PFSK-1 (cell line): ENCODE measurements around the gene QSOX1.

Experiments
- FOXP2 ChIP-seq: optimal IDR thresholded peaks from 2 replicates; pipeline ENCODE3; 2011; ENCODE audit warnings: borderline replicate concordance, control low read depth, inconsistent platforms; ENCODE audit not compliant: insufficient read depth; ENCODE audit errors: extremely low read length, extremely low read depth
- POLR2AphosphoS5 ChIP-seq: IDR thresholded peaks from 2 replicates; pipeline ENCODE4 v1.6.1; 2012; ENCODE audit warnings: low read depth, mild to moderate bottlenecking, control low read depth, low read length, moderate library complexity
- REST ChIP-seq, 2 experiments: IDR thresholded peaks; 2 replicates each; pipeline versions ENCODE4 v1.6.1 to v1.8.0; 2011 to 2012; ENCODE audit warnings: low read depth in 2 of 2, low read length in 2 of 2, control low read depth in 1 of 2, inconsistent platforms in 1 of 2, mild to moderate bottlenecking in 1 of 2, moderate library complexity in 1 of 2; ENCODE audit not compliant: insufficient read depth in 1 of 2
- SIN3A ChIP-seq: IDR thresholded peaks from 2 replicates; pipeline ENCODE4 v1.6.1; 2012; ENCODE audit warnings: mild to moderate bottlenecking, low read length, moderate library complexity, borderline replicate concordance; ENCODE audit not compliant: insufficient read depth
- TAF1 ChIP-seq: IDR thresholded peaks from 2 replicates; pipeline ENCODE4 v1.6.1; 2012; ENCODE audit warnings: low read length, control low read depth, borderline replicate concordance; ENCODE audit not compliant: insufficient read depth

QSOX1 gene

DNA sequence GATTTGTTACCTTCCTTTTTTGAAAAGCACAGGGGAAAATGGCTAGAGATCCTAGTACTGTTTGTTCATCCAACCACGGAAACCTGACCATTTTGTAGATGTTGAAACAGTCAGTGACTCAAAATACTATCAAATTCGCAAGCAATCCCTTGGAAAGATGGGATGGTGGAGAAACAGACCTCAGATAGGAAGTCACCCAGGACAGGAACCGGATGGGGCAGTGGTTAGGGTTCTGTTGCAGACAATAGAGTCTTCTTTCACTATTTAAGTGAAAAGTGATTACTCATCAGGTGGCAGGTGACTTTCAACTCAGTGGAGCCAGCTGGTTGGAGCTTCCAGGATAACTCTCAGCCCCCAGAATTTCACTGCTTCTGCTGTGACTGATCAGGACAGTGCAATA is 92.4 kb downstream of the QSOX1 start:
- TF ChIP-seq SIN3A (no peak), FOXP2 (no peak), POLR2AphosphoS5 (no peak), TAF1 (no peak), REST (IDR thresholded peaks at IDR 0.05; ENCODE audit: insufficient read depth in 1 of 2, low read depth in 2 of 2, low read length in 2 of 2) (no peak)

- no peak for TF ChIP-seq FOXP2
- no peak for TF ChIP-seq POLR2AphosphoS5
- TF ChIP-seq REST (IDR thresholded peaks at IDR 0.05; ENCODE audit: insufficient read depth in 1 of 2, low read depth in 2 of 2, low read length in 2 of 2) = no peak
- TF ChIP-seq TAF1 = no peak
- TF ChIP-seq SIN3A = no peak
These were observed 92.9 kb downstream of the QSOX1 start for GRCh38 chr1:180247580-180247979.

DNA sequence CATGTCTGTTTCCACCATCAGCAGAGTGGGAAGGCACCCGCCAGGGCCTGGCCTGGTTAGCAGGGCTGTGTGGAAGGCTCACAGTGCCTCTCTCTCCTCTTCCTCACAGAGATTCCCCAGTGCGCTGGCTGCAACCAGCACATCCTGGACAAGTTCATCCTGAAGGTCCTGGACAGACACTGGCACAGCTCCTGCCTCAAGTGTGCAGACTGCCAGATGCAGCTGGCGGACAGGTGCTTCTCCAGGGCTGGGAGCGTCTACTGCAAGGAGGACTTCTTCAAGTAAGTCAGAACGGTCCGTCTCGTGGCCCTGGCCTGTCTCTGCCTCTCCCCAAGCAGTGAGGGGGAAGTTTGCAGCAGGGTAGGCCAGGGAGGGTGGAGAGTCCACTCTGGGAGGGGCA is 93.5 kb downstream of the QSOX1 start:
- no peak for TF ChIP-seq FOXP2
- no peak for TF ChIP-seq SIN3A
- no peak for TF ChIP-seq TAF1
- TF ChIP-seq POLR2AphosphoS5 = no peak
- no peak for TF ChIP-seq REST (IDR thresholded peaks at IDR 0.05; ENCODE audit: insufficient read depth in 1 of 2, low read depth in 2 of 2, low read length in 2 of 2)

GRCh38 chr1:180248731-180249681 is 94.3 kb downstream of the QSOX1 start:
- TF ChIP-seq POLR2AphosphoS5 (no peak), TAF1 (no peak), SIN3A (no peak), FOXP2 (no peak), REST (IDR thresholded peaks at IDR 0.05; ENCODE audit: insufficient read depth in 1 of 2, low read depth in 2 of 2, low read length in 2 of 2) (no peak)
